PFSK-1 (cell line): ENCODE results near the gene CWC15.

Source experiments
- POLR2AphosphoS5 ChIP-seq: IDR thresholded peaks from 2 replicates; pipeline ENCODE4 v1.6.1; 2012; ENCODE audit warnings: low read depth, mild to moderate bottlenecking, control low read depth, low read length, moderate library complexity
- REST ChIP-seq, 2 experiments: IDR thresholded peaks; 2 replicates each; pipeline versions ENCODE4 v1.6.1 to v1.8.0; 2011 to 2012; ENCODE audit warnings: low read depth in 2 of 2, low read length in 2 of 2, control low read depth in 1 of 2, inconsistent platforms in 1 of 2, mild to moderate bottlenecking in 1 of 2, moderate library complexity in 1 of 2; ENCODE audit not compliant: insufficient read depth in 1 of 2
- TAF1 ChIP-seq: IDR thresholded peaks from 2 replicates; pipeline ENCODE4 v1.6.1; 2012; ENCODE audit warnings: low read length, control low read depth, borderline replicate concordance; ENCODE audit not compliant: insufficient read depth

- TF ChIP-seq REST (IDR thresholded peaks at IDR 0.05; ENCODE audit: insufficient read depth in 1 of 2, low read depth in 2 of 2, low read length in 2 of 2) (no peak), TAF1 (no peak), POLR2AphosphoS5 (no peak)
These were observed 15.4 kb upstream of the CWC15 start for GRCh38 chr11:94988748-94989147.
